ENCODE data around the gene SLU7.

Gene SLU7

DNA sequence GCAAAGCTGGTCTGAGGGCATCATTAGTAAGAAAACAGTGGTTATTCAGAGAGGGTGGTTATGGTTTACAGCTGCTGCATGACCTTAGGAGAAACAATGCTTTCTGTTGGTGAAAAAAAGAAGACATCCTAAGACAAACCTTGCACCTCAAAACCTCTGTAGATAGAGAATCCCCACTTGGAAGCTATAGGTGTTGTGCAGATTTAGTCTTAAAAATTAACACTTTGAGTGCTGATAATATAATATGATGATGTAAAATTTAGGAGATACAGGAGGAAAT, 1.4 kb upstream of the SLU7 start:
- no peak for TF ChIP-seq CTCF (IDR thresholded peaks at IDR 0.05; ENCODE audit: unreplicated experiment in 3 of 3)
- peaks cover 65% of the 10 kb centered on the region for H3K4me1 Mint-ChIP-seq
- H3K9me3 Mint-ChIP-seq: no peaks in the 10 kb centered on the region
- no peaks in the 10 kb centered on the region for H3K27me3 Mint-ChIP-seq (ENCODE audit: low read depth)
- peaks cover 11% of the 10 kb centered on the region for H3K36me3 Mint-ChIP-seq (ENCODE audit: low read depth)
- peak overlapping the region; percentile 93 to 96 (median 95) for H3K27ac Mint-ChIP-seq
- peak overlapping the region; percentile 92 to 96 (median 93) for H3K4me3 Mint-ChIP-seq

DNA sequence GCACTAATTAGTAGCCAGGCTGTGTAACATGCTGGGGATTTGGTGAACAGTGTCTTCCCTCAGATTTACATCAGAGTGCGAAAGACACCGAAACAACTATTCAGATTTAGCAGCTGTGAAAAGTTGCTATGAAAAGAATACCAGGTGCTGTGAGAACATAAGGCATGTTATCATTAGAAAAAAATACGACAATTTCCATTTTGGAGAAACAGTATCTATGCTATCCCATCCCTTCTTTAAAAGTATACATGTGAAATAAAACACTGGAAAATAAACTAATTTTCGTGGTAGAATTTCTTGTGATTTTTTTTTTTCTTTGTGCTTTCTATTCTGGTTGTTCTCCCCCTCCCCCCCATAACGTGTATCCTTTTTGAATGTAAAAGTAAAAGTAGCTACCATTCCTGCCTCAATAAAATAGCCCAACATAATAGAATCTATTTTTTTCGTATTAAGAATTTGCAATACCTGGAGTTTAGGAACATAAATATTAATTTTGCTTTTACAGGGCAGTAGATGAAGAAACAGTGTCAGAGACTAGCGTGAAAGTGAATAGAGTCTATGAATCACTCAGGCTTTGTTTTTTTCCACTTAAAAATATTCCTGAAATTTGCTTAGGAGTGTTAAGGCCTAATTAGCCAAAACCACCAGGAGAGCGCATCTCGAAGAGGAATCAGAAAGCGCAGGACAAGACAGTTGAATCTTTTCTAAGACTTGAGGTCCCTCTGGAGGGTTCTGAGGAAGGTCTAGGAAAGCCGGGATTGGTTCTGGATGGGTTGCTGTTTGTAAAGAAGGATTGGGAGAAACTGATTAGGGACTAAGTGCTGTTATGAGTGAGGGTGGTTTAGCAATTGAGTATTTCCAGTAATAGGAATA, 813 bp upstream of the SLU7 start:
- H3K4me1 Mint-ChIP-seq: peaks cover 61% of the 10 kb centered on the region
- no peaks in the 10 kb centered on the region for H3K9me3 Mint-ChIP-seq
- peak overlapping the region; percentile 92 to 96 (median 93) for H3K4me3 Mint-ChIP-seq
- peak overlapping the region; percentile 93 to 96 (median 95) for H3K27ac Mint-ChIP-seq
- H3K36me3 Mint-ChIP-seq (ENCODE audit: low read depth): peaks cover 11% of the 10 kb centered on the region
- H3K27me3 Mint-ChIP-seq (ENCODE audit: low read depth): no peaks in the 10 kb centered on the region
- no peak for TF ChIP-seq CTCF (IDR thresholded peaks at IDR 0.05; ENCODE audit: unreplicated experiment in 3 of 3)

- peaks cover 20% of the 10 kb centered on the region for H3K36me3 Mint-ChIP-seq (ENCODE audit: low read depth)
- no peaks in the 10 kb centered on the region for H3K9me3 Mint-ChIP-seq
- no peaks in the 10 kb centered on the region for H3K27me3 Mint-ChIP-seq (ENCODE audit: low read depth)
Observed at GRCh38 chr5:160399402-160400353, 19.2 kb downstream of the SLU7 start, which contains the start of gene FAM200C. Gene FAM200C (minus strand): TSS chr5:160400054. CDS start chr5:160395490, 4,564 bp downstream.

GRCh38 chr5:160398806-160399205, 20.1 kb downstream of the SLU7 start:
- peaks cover 12% of the 10 kb centered on the region for H3K36me3 Mint-ChIP-seq (ENCODE audit: low read depth)
- no peak for TF ChIP-seq CTCF (IDR thresholded peaks at IDR 0.05; ENCODE audit: unreplicated experiment in 3 of 3)
- H3K4me1 Mint-ChIP-seq: peaks cover 35% of the 10 kb centered on the region
- H3K9me3 Mint-ChIP-seq: no peaks in the 10 kb centered on the region
- no peaks in the 10 kb centered on the region for H3K27me3 Mint-ChIP-seq (ENCODE audit: low read depth)
- H3K4me3 Mint-ChIP-seq: peak overlapping the region; percentile 90 to 97 (median 96)
- H3K27ac Mint-ChIP-seq: peak overlapping the region; percentile 99 to 100 (median 99)

More at GRCh38 chr5:160399402-160400353, 19.2 kb downstream of the SLU7 start, which contains the start of gene FAM200C:
- peaks cover 35% of the 10 kb centered on the region for H3K4me1 Mint-ChIP-seq
- peak within 1 kb of the TSS; percentile 90 to 97 (median 96) for H3K4me3 Mint-ChIP-seq
- peak within 1 kb of the TSS; percentile 99 to 100 (median 99) for H3K27ac Mint-ChIP-seq
- TF ChIP-seq CTCF (IDR thresholded peaks at IDR 0.05; ENCODE audit: unreplicated experiment in 3 of 3): no peak

GRCh38 chr5:160397492-160397891, 21.4 kb downstream of the SLU7 start:
- Mint-ChIP-seq H3K36me3 (ENCODE audit: low read depth) (peaks cover 3% of the 10 kb centered on the region), H3K4me1 (peaks cover 35% of the 10 kb centered on the region), H3K27me3 (ENCODE audit: low read depth) (no peaks in the 10 kb centered on the region), H3K27ac (peak overlapping the region in 1 of 3 experiments; percentile 13), H3K4me3 (peak overlapping the region; percentile 74 to 97 (median 96)), H3K9me3 (no peaks in the 10 kb centered on the region)
- no peak for TF ChIP-seq CTCF (IDR thresholded peaks at IDR 0.05; ENCODE audit: unreplicated experiment in 3 of 3)
